ENCODE measurements around the gene CEACAM16.

DNA sequence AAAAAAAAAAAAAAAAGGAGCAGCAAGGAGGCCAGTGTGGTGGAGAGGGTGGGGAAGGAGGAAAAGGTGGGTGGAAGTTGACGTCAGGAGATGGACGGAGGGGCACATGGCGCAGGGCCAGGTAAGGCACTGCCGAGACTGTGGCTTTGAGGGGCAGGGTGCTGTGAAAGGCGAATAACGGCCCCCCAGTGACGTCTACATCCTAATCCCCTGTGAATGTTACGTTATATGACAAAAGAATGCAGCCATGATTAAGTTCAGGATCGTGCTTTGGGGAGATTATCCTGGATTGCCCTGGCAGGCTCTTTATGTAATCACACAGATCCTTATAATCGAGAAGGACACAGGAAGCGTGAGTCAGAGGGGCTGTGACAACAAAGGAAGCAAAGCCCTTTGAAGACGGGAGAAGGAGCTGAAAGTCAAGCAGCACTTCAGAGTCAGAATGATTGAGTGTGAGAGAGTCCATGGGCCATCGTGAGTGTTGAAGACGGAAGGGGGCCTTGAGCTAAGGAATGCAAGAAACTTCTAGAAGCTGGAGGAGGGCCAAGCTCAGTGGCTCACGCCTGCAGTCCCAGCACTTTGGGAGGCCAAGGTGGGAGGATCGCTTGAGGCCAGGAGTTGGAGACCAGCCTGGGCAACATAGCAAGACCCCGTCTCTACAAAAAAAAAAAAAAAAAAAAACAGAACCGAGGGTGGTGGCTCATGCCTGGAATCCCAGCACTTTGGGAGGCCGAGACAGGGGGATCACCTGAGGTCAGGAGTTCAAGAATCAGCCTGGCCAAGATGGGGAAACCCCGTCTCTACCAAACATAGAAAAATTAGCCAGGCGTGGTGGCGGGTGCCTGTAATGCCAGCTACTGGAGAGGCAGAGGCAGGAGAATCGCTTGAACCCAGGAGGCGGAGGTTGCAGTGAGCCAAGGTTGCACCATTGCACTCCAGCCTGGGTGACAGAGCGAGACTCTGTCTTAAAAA lies 13.8 kb upstream of the CEACAM16 start:
- TF ChIP-seq SP1 (IDR thresholded peaks at IDR 0.05) (no peak), TARDBP (IDR thresholded peaks at IDR 0.05) (no peak), FOXK2 (IDR thresholded peaks at IDR 0.05) (no peak), SUZ12 (IDR thresholded peaks at IDR 0.05) (no peak), FOXM1 (IDR thresholded peaks at IDR 0.05; ENCODE audit: borderline replicate concordance) (no peak), ELF4 (IDR thresholded peaks at IDR 0.05) (no peak), CTBP1 (IDR thresholded peaks at IDR 0.05; ENCODE audit: borderline replicate concordance) (no peak), HDGF (IDR thresholded peaks at IDR 0.05; ENCODE audit: borderline replicate concordance) (no peak), LEF1 (IDR thresholded peaks at IDR 0.05; ENCODE audit: borderline replicate concordance) (no peak), FOXA1 (IDR thresholded peaks at IDR 0.05) (no peak), ARNT (IDR thresholded peaks at IDR 0.05) (no peak), NFRKB (IDR thresholded peaks at IDR 0.05) (no peak), BHLHE40 (IDR thresholded peaks at IDR 0.05; ENCODE audit: borderline replicate concordance) (no peak), ZNF384 (IDR thresholded peaks at IDR 0.05) (no peak)

Measured in HEK293T (cell line).